ENCODE results near the gene VCX2. TPM values are rescaled to one million over a fixed set of nuclear protein-coding genes. Genes with fewer than 3 reads are reported as not detected.
"Not testable (repeated sequence)": the region's sequence is repeated elsewhere in the genome, so short reads cannot be mapped to it uniquely, and the experiment has no call there.

VCX2 gene
- not detected for total RNA-seq

GRCh38 chrX:8171169-8171568 lies at the start of gene VCX2:
Gene VCX2 (minus strand): TSS chrX:8171267. CDS start chrX:8170643, 624 bp downstream.
- TF ChIP-seq CTCF (IDR thresholded peaks at IDR 0.05; ENCODE audit: low read depth), result not testable (repeated sequence)

- no peak for TF ChIP-seq CTCF (IDR thresholded peaks at IDR 0.05; ENCODE audit: low read depth)
Measured at GRCh38 chrX:8204943-8205342, 33.9 kb upstream of the VCX2 start.

- TF ChIP-seq CTCF (IDR thresholded peaks at IDR 0.05; ENCODE audit: low read depth), result no peak
Measured at GRCh38 chrX:8204169-8204935, 33.3 kb upstream of the VCX2 start.

- TF ChIP-seq CTCF (IDR thresholded peaks at IDR 0.05; ENCODE audit: low read depth), result no peak
Measured at GRCh38 chrX:8201896-8202331, 30.8 kb upstream of the VCX2 start.

DNA sequence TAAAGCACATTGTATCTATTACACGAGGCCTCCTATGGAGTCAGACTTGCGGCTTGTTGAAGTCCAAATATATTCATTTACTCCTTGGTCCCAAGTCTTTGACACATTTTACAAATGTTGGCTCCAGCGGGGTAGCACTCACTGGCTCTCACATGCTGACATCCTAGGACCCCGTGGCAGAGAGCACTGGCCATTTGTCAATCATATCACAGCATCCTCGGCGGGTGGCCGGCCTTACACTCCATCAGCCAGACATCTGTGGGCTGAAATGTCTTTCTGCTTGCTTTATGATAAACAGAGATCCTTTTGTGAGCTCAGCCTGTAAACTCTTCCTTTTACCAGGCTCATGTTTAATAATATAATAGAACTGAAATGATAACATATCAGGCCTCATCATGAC lies 25.7 kb upstream of the VCX2 start:
- TF ChIP-seq CTCF (IDR thresholded peaks at IDR 0.05; ENCODE audit: low read depth), result no peak

- no peak for TF ChIP-seq CTCF (IDR thresholded peaks at IDR 0.05; ENCODE audit: low read depth)
Measured at GRCh38 chrX:8194216-8194615, 23.1 kb upstream of the VCX2 start.

- TF ChIP-seq CTCF (IDR thresholded peaks at IDR 0.05; ENCODE audit: low read depth), result no peak
Measured at GRCh38 chrX:8192276-8192675, 21.2 kb upstream of the VCX2 start.

Data from subcutaneous adipose tissue (tissue), 4 donors.